Activated CD4-positive, alpha-beta T cell treated with anti-CD3 and anti-CD28 coated beads for 4 hours (primary cell): ENCODE results near the gene CORO1C.

ENCODE experiments used
- DNase-seq, 2 donors: peaks; one replicate each; pipeline ENCODE4 v3.0.0-alpha.2; 2020

The CORO1C gene

DNA sequence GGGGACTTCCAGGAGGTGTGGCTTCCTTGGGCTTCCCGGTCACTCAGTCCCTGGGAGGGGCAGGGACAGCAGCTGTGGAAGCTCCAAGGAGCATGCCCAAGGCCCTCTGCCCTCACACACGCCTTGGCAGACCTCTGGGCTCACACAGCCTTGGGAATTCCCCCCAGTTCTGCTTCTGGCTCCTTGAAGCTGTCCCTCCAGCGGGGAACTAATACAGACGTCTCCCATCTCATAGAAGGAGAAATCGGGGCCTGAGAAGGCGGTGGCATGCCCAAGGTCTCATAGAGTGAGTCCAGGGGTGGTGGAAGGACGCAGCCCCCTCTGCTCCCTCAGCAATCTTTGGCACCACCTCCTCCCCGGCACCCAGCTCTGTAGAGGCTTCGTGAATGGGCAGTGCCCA lies 117.8 kb downstream of the CORO1C start:
- DNase-seq, result no peak

DNA sequence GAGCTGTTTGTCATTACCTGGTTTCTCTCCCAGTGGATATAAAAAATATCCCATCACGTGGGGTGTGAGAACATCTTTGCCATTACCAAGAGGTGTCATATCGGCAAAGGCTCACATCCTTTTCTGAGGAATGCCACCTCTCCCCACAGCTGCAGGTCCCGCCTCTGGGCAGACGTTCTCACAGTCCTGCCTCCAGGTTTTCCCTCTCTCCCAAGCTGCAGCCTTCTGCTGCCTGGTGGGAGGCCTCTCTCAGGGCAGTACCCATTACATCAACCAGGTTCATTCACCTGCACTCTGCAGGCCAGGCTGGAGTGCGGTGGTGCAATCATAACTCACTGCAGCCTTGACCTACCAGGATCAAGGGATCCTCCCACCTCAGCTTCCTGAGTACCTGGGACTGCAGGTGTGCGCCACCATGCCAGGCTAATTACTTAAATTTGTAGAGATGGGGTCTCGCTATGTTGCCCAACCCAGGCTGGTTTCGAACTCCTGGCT lies 118.5 kb downstream of the CORO1C start:
- no peak for DNase-seq

- peak; percentile 65 to 67 for DNase-seq
These were observed 119.4 kb downstream of the CORO1C start for GRCh38 chr12:108611884-108612415.

- DNase-seq, result no peak
These were observed 120.3 kb downstream of the CORO1C start for GRCh38 chr12:108610856-108611605.

GRCh38 chr12:108610336-108610815 lies 120.9 kb downstream of the CORO1C start:
- no peak for DNase-seq

- DNase-seq, result no peak
These were observed 121.6 kb downstream of the CORO1C start for GRCh38 chr12:108609537-108610335.

GRCh38 chr12:108608616-108609015 lies 122.7 kb downstream of the CORO1C start:
- no peak for DNase-seq

GRCh38 chr12:108607981-108608600 lies 123.2 kb downstream of the CORO1C start:
- no peak for DNase-seq

DNA sequence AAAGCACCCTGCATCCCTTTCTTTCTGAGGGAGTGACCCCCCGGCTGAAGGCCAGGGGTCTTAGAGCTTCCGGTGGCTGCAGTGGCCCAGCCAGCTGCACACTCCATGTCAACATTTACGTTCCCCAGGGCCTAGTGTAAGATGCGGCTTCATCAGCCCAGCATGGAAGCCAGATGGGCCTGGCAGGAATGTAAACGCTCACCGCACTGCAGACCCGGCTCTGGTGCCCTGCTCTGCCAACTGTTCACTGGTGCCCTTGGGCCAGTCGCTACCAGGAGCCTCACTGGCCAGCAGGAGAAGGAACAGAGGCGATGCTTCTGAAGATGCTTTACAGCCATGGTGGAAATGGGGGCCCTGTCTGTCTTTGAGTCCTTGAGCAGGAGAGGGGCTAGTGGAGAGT lies 124.8 kb downstream of the CORO1C start:
- no peak for DNase-seq

DNA sequence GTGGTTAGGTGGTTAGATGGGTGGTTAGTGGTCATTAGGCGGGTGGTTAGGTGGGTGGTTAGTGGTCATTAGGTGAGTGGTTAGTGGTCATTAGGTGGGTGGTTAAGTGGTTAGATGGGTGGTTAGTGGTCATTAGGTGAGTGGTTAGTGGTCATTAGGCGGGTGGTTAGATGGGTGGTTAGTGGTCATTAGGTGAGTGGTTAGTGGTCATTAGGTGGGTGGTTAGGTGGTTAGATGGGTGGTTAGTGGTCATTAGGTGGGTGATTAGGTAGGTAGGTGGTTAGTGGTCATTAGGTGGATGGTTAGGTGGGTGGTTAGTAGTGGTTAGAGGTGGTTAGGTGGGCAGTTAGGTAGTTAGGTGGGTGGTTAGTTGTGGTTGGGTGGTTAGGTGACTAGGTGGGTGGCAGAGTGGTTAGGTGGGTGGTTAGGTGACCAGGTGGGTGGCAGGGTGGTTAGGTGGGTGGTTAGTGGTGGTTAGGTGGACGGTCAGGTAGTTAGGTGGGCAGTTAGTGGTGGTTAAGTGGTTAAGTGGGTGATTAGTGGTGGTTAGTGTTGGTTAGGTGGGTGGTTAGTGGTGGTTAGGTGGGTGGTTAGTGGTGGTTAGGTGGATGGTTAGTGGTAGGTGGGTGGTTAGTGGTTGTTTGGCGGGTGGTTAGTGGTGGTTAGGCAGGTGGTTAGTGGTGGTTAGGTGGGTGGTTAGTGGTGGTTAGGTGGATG lies 125.5 kb downstream of the CORO1C start:
- DNase-seq, result no peak

DNA sequence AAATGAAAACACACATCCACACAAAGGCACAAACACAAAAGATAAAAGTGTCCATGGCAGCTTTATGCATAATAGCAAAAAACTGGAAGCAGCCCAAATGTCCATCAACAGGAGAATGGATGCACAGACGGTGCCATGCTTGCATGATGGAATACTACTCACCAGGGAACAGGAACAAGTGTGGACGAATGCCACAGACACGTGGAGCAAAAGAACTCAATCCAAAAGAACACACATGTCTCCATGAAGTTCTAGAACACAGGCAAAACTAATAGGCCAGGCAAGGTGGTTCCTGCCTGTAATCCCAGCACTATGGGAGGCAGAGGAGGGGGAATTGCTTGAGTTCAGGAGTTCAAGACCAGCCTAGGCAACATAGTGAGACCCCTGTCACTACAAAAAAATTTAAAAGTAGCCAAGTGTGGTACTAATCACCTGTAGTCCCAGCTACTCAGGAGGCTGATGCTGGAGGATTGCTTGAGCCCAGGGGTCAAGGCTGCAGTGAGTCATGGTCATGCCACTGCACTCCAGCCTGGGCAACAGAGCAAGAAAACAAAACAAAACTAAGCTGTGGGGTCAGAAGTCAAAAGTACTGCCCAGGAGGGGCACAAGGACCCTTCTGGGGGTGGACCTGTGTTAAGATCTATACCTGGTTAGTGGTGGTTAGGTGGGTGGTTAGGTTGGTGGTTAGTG lies 126.2 kb downstream of the CORO1C start:
- no peak for DNase-seq

- DNase-seq, result no peak
These were observed 126.9 kb downstream of the CORO1C start for GRCh38 chr12:108604208-108604941.

DNA sequence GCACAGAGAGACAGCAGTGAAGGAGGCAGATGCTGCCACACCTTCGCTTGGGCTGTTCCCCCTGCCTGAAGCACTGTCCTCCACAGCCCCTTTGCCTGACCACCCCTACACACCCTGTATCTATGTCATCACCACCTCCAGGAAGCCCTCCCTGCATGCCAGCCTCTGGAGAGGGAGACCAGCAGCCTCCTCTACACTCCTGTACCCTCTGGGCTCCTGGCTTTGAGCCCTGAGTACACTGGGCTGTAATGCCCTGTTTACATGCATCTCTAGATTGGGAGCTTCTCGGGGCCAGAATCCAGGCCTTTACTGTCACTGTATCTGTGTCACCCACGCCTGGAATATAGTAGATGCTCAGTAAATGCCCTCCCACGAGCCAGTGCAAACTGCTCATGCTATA lies 127.6 kb downstream of the CORO1C start:
- DNase-seq, result no peak

DNA sequence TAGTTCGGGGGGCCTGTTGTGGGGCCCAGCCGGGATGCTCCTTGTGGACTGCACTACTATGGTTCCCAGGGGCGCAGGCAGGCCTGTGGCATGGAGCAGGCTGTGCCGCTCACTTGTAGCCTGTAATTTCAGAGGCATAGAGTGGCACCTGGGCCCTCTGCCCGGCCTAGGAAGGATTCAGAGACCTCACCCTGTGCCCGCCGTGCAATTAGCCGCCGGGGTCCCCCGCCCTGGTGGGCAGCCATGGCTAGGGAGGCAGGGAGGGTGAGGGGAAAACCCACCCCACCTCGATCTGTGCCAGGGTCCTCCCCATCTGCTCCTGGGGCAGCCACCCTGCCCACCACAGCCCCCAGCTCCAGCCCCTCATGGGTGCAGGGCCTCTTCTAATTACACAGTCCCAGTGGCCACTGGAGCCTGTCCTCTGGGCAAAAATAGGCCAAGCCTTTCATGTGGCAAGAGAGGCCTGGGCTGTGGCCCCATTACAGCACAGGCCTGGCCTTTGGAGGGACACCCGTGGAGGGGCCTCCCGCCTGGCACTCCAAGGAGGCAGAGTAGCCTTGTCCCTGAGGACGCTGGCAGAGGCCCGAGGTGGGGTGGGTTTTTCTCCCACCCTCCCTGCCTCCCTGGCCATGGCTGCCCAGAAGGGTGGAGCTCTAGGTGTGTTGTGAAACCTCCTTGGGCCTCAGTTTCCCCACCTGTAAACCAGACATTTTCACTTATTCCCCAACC lies 128.2 kb downstream of the CORO1C start:
- no peak for DNase-seq

DNA sequence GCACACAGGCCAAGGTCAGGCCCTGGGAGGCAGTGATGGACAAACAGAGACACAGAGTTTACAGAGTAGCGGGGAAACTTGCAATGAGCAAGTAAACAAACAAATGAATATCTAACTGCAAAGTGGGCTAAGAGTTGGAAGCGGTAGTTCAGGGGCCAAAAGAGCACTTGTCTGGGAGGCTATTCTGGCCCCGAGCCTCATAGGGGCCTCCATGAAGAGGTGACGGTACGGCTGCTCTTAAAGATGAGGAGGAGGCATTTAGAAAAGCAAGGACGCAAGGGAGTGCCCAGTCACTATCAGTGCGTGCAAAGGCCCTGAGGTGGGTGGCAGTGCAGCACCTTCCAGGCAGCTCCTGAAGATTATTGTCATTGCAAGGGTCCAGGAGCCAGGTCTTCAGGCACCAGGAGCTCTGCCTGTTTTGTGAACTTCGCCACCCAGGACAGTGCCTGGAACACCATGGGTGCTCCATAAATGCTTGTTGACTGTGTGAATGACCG lies 129.1 kb downstream of the CORO1C start:
- DNase-seq, result no peak

DNA sequence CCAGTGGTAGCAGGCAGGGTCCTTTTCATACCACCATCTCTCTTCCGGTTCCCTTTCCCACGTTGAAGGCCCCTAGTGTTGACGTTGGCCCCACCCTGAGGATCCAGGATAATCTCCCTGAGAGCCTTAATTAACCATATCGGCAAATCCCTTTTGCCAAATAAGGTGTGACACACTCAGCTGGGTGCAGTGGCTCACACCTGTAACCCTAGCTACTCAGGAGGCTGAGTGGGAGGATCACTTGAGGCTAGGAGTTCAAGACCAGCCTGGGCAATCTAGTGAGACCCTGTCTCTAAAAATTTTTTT lies 130.7 kb downstream of the CORO1C start:
- no peak for DNase-seq

- DNase-seq, result no peak
These were observed 131.2 kb downstream of the CORO1C start for GRCh38 chr12:108599948-108600701.

DNA sequence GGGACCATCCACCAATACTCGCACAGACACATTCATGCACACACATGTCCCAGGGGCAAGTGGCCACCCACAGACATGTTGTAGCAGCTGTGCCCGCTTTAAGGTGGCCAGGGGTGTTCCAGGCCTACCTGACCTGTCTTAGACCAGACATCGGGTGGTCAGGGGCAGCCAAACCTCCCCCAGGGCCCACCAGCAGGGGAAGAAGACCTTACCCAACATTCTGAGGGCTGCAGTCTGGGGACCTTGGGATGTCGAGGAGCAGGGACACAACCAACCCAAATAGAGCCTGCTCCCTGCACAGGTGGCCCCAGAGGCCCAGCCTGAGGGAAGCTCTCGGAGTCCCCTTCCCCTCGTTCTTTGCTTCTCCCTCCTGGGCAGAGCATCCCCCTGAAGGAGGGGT lies 131.8 kb downstream of the CORO1C start:
- no peak for DNase-seq

DNA sequence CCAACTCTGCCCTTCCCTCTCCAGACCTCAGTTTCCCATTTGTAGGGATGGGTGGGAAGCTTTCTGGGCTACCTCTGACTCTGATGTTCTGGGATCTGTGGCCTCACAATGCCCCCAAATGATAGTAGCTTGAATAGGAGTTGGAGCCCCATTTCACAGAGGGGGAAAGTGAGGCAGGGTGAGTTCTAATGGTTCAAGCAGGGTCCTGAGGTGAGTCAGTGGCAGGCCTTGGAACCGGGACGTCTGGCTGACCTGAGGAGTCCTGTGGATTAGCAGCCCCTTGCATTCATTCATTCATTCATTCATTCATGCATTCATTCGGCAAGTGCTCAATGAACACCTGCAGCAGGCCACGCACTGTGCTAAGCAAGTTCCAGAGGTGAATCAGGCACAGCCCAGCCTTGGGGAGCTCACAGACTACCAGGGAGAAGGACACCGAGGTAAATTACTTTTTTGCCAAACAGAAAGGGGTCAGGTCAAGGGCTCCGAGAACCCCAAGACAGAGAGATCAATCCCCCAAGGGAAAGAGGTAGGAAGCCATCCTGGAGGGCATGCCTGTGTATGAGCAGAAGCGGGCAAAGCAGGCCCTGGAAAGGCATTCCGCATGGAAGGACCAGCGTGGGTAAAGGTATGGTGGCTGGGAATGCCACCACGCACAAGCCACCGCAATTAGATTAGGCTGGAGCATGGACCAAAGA lies 132.6 kb downstream of the CORO1C start:
- DNase-seq, result no peak
